ENCODE measurements around the gene VPS35L. TPM values are rescaled to one million over a fixed set of nuclear protein-coding genes. Genes with fewer than 3 reads are reported as not detected.

Gene VPS35L
- total RNA-seq, 1 donor from 2014 or later, result 60.0 TPM

- no peaks in the 10 kb centered on the region for H3K36me3 Mint-ChIP-seq (ENCODE audit: low read depth, unreplicated experiment)
- H3K27me3 Mint-ChIP-seq (ENCODE audit: unreplicated experiment), result no peaks in the 10 kb centered on the region
- no peak for TF ChIP-seq CTCF (IDR thresholded peaks at IDR 0.05; ENCODE audit: unreplicated experiment)
- H3K4me1 Mint-ChIP-seq (ENCODE audit: unreplicated experiment), result peaks cover 34% of the 10 kb centered on the region
- H3K4me3 Mint-ChIP-seq (ENCODE audit: unreplicated experiment), result no peak overlapping the region
- no peaks in the 10 kb centered on the region for H3K9me3 Mint-ChIP-seq (ENCODE audit: unreplicated experiment)
- no peak for DNase-seq (ENCODE audit: low spot score)
- H3K27ac Mint-ChIP-seq (ENCODE audit: unreplicated experiment), result no peak overlapping the region
Observed at GRCh38 chr16:19746561-19746960, 191.1 kb downstream of the VPS35L start.

- TF ChIP-seq CTCF (IDR thresholded peaks at IDR 0.05; ENCODE audit: unreplicated experiment), result no peak
- Mint-ChIP-seq H3K9me3 (ENCODE audit: unreplicated experiment) (no peaks in the 10 kb centered on the region), H3K36me3 (ENCODE audit: low read depth, unreplicated experiment) (no peaks in the 10 kb centered on the region), H3K4me1 (ENCODE audit: unreplicated experiment) (peaks cover 29% of the 10 kb centered on the region), H3K27me3 (ENCODE audit: unreplicated experiment) (no peaks in the 10 kb centered on the region), H3K4me3 (ENCODE audit: unreplicated experiment) (no peak overlapping the region), H3K27ac (ENCODE audit: unreplicated experiment) (no peak overlapping the region)
- no peak for DNase-seq (ENCODE audit: low spot score)
Observed at GRCh38 chr16:19748389-19749168, 193.1 kb downstream of the VPS35L start.

- peaks cover 38% of the 10 kb centered on the region for H3K4me1 Mint-ChIP-seq (ENCODE audit: unreplicated experiment)
- no peaks in the 10 kb centered on the region for H3K27me3 Mint-ChIP-seq (ENCODE audit: unreplicated experiment)
- no peak for DNase-seq (ENCODE audit: low spot score)
- H3K9me3 Mint-ChIP-seq (ENCODE audit: unreplicated experiment), result no peaks in the 10 kb centered on the region
- H3K27ac Mint-ChIP-seq (ENCODE audit: unreplicated experiment), result no peak overlapping the region
- no peak overlapping the region for H3K4me3 Mint-ChIP-seq (ENCODE audit: unreplicated experiment)
- H3K36me3 Mint-ChIP-seq (ENCODE audit: low read depth, unreplicated experiment), result no peaks in the 10 kb centered on the region
- TF ChIP-seq CTCF (IDR thresholded peaks at IDR 0.05; ENCODE audit: unreplicated experiment), result no peak
Observed at GRCh38 chr16:19749571-19750080, 194.1 kb downstream of the VPS35L start.

Other genes with a start within 250 kb of the VPS35L start
- 0.69 TPM for gene TMC5, start 137.8 kb upstream of the VPS35L start, total RNA-seq (ENCODE audit: unreplicated experiment)
- gene GDE1, start 33.6 kb upstream of the VPS35L start, total RNA-seq (ENCODE audit: unreplicated experiment), result 50.0 TPM
- 6.8 TPM for gene CCP110, start 31.8 kb upstream of the VPS35L start, total RNA-seq (ENCODE audit: unreplicated experiment)
- gene KNOP1, start 162.5 kb downstream of the VPS35L start, total RNA-seq (ENCODE audit: unreplicated experiment), result 36.6 TPM
- 18.6 TPM for gene IQCK, start 162.6 kb downstream of the VPS35L start, total RNA-seq (ENCODE audit: unreplicated experiment)

All from endothelial cell (in vitro differentiated cells).